GM13976 (cell line): ENCODE measurements around the gene BTRC.

ENCODE experiments used
- DNase-seq: peaks from one replicate; pipeline ENCODE4 v3.0.0; 2012; ENCODE audit warnings: low spot score
- CTCF ChIP-seq: IDR thresholded peaks from 2 replicates; pipeline ENCODE4 v1.5.1; 2012; ENCODE audit warnings: borderline replicate concordance, mild to moderate bottlenecking; ENCODE audit not compliant: insufficient read depth; ENCODE audit errors: extremely low read depth, missing control alignments, control extremely low read depth
- in situ Hi-C: fragments of 300-500 bp; cut with MboI; formaldehyde crosslinking; loops from one replicate; pipeline ENCODE4 v1.12.0; 2022; ENCODE audit warnings: low sequenced_read_pairs, mixed read lengths, inconsistent platforms; ENCODE audit not compliant: unreplicated experiment

The BTRC gene

GRCh38 chr10:101575580-101576210 lies 221.7 kb downstream of the BTRC start:
- no peak for DNase-seq
- in situ Hi-C loops = no loop called here
- TF ChIP-seq CTCF = no peak

GRCh38 chr10:101576211-101576863 lies 222.4 kb downstream of the BTRC start:
- in situ Hi-C loops = no loop called here
- no peak for TF ChIP-seq CTCF
- no peak for DNase-seq

GRCh38 chr10:101577121-101577871 lies 223.3 kb downstream of the BTRC start:
- TF ChIP-seq CTCF = no peak
- in situ Hi-C loops = no loop called here
- DNase-seq = no peak

- in situ Hi-C loops = no loop called here
- DNase-seq = no peak
- TF ChIP-seq CTCF = no peak
These were observed 224.2 kb downstream of the BTRC start for GRCh38 chr10:101578192-101578591.

- in situ Hi-C loops = no loop called here
- no peak for DNase-seq
These were observed 225.0 kb downstream of the BTRC start for GRCh38 chr10:101578803-101579515.

More at GRCh38 chr10:101578803-101579515, 225.0 kb downstream of the BTRC start:
- no peak for TF ChIP-seq CTCF
